Skin of body (tissue), 2 donors: ENCODE results near the gene PUS7L. TPM values are rescaled to one million over a fixed set of nuclear protein-coding genes. Genes with fewer than 3 reads are reported as not detected.
"Not testable (repeated sequence)": the region's sequence is repeated elsewhere in the genome, so short reads cannot be mapped to it uniquely, and the experiment has no call there.

Experiments
- DNase-seq: peaks from one replicate; lab custom pipeline; 2025; lab: John Stamatoyannopoulos, UW
- total RNA-seq: library from RNA; depleted of rRNA; stranded (reverse); fragments of >200 nt; gene quantifications from one replicate; pipeline ENCODE4 v1.2.3, GENCODE V29; 2014

The PUS7L gene
- total RNA-seq, 1 donor from 2014 or later = 13.3 TPM

DNA sequence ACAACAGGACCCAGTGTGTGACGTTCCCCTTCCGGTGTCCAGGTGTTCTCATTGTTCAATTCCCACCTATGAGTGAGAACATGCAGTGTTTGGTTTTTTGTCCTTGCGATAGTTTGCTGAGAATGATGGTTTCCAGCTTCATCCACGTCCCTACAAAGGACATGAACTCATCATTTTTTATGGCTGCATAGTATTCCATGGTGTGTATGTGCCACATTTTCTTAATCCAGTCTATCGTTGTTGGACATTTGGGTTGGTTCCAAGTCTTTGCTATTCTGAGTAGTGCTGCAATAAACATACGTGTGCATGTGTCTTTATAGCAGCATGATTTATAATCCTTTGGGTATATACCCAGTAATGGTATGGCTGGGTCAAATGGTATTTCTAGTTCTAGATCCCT is 7.2 kb downstream of the PUS7L start:
- DNase-seq = not testable (repeated sequence)

DNA sequence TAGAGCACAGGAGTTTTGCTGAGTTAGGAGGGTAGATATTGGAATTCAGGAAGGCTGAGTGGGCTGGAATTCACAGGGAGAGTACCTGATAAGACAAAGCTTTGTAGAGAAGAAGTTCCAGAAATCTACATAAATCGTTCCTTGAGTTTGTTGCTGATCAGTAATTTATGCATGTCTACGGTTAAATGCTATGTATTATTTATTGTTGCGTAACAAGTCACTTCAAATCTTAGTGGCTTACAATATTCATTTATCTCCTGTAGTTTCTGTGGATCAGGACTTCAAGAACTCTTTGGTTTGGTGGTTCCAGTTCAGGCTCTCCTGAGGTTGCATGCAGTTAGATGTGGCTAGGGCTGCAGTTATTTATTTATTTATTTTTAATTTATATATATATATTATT is 7.8 kb downstream of the PUS7L start:
- no peak for DNase-seq

DNA sequence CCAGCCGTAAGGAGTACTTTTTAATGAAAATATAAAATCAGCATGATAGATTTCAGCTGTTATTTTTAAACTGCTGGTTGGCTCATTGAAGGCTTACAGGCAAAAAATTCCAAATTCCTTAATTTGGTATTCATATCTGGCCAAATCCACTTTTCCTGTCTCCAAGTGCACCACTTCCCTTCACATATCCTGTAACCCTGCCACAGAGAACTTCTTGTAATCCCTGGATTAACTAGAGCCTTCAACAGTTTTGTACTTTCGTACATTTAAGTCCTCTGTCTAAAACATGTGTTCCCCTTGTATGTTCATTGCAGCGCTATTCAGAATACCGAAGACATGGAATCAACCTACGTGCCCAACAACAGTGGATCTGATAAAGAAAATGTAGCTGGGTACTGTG is 9.6 kb downstream of the PUS7L start:
- no peak for DNase-seq

DNA sequence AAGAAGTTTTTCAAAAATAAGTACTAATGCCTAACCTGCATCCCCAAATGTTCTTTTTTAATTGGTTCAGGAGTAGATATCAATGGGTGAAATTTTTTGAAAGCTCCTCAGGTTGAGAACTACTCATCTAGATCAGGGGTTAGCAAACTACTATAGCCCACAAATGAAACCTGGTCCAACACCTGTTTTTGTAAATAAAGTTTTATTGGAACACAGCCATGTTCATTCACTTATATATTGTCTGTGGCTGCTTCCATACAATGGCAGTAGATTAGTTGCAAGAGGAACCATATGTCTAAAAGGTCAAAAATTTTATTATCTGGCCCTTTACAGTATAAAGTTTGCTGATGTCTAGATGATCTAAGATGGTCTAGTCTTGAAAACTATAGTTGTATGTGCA is 13.8 kb downstream of the PUS7L start:
- no peak for DNase-seq

DNA sequence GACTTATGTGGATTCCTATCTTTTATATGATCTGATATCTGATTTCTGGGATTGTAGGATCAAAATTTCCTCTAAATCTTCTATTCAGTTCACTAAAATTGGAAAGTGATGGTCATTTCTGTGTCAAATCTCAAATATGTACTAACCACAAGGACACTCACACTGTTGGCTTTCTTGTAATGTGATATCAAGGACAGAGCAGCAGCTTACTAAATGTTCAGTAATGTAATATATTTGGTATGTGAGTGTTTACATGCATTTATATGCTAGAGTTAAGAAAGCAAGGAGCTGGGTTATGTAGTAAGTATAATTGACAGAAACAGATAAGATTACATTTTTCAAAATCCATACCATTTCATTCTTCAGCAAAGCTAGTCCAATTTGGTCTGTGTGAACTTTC is 16.5 kb downstream of the PUS7L start:
- no peak for DNase-seq

DNA sequence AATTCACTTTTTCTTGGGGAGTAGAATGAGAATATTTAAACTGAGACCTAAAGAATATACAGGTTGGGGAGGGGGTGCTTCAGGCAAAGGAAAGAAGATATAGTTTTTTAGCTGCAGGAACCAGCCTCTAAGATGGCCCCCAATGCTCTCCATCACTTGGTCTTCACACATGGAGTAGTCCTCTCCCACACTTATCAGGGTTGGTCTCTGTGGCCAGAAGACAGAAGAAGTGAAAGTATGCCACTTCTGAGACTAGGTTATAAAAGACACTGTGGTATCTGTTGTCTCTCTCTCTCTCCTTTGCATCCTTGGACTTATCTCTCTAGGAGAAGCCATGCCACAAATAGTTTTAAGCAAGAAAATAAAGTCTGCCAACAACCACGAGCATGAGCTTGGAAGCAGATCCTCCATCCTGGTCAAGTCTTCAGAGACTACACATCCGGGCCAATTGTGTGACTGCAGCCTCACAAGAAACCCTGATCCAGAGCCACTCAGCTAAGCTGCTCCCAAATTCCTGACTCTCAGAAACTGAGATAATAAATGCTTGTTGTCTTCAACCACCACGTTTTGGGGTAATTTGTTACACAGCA is 18.0 kb downstream of the PUS7L start:
- no peak for DNase-seq

DNA sequence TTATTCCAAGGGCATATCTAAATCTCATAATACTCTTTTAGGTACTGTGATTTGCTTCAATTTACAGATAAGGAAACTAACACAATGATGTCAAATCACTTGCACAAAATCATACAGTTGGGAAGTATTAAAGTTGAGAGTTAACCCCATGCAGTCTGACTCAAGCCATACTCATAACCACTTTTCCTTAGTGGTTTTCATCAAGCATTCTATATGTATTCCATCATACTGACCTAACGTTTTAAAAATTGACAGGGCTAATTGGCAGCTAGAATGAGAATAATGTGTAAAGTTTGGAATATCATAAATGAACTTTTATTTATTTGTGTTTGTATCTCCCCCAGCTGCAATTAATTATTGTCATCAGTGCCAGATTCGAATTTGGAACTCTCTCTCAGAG is 20.9 kb downstream of the PUS7L start:
- DNase-seq = no peak

DNA sequence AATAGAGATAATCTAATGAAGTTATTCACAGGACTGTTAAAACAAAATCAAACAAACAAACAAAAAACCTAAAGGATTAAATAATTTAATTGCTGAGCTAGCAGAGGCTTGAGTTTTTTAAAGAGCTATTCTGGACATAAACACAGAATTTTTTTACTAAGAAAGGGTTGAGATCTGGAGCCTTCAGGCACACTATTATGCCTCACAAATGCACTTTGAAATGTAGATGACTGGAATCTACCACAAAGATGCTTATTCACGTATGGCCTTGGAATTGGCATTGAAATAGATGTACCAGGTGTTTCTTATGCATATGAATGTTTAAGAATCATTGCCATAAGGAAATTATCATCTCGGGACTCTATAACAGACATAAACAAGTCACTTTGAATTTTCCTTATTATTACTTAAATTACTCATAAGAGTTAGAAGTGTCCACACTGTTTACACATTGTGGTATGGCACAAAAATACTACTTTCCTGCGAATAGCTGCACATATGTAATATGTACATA is 21.6 kb downstream of the PUS7L start:
- no peak for DNase-seq

DNA sequence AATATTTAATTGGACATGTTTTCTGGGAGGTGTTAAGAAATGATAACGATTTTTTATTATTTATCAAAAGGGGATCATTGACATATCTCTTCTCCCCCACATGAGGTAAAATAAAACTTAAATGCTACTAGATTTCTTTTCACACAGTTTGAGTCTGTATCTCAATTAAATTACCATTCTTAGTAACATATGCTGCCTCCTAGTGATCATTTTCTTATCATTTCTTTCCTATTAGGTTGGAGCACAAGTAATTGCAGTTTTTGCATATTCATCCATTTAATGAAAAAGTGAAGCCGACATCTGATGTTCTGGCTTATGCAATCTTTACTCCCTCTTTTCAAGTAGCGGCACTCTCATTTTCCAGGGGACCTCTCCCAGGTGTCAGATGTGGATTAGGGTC is 24.9 kb downstream of the PUS7L start:
- DNase-seq = no peak

DNA sequence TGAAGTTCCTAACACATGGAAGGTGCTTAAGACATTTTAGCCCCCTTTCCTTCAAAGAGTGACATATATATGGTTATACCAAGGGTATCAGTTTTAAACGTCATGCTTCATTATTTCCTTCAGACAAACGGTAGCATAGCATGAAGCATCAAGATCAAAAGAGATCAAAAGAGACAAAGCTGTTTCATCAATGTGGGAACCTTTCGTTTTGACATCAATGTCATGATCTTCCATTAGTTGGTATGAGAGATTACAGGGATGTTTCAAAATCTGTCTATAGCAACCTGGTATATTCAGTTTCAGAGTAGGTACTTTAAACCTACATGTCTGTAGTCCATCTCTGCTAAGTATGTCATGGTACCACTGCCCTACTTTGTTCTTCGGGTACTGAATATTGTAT is 28.3 kb downstream of the PUS7L start:
- no peak for DNase-seq

DNA sequence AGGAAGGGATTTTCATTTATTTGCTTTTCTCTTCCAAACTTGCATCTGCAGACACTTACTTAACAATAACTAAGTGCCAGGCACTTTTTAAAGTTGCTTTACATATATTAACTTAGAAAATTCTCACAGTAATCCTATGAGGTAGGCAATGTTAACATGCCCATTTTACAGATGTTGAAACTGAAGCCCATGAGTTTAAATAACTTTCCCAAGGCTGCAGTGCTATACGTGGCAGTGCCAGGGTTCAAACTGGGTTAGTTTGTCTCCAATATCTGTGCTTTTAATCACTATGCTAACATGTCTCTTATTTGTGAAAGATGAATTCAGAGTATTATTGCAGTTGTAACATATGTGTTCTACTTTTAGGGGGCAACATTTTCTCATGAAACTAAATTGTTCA is 29.9 kb downstream of the PUS7L start:
- no peak for DNase-seq

DNA sequence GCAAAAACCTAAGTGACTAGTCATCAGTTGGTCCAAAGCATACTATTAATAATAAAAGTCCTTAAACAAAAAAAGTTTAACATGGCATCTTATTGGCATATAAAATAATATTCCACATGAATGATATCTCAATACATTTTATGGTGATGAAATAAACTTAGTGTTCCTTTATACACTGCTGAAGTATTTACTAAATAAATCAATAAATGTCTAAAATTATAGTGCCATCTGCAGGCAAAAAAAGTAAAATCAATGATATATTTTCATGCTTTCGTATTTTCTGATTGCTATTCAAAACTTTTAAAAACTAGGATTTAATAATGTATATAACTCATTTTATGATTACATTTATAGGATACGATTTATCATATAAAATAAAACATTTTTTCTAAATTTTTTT is 30.5 kb downstream of the PUS7L start:
- DNase-seq = no peak

DNA sequence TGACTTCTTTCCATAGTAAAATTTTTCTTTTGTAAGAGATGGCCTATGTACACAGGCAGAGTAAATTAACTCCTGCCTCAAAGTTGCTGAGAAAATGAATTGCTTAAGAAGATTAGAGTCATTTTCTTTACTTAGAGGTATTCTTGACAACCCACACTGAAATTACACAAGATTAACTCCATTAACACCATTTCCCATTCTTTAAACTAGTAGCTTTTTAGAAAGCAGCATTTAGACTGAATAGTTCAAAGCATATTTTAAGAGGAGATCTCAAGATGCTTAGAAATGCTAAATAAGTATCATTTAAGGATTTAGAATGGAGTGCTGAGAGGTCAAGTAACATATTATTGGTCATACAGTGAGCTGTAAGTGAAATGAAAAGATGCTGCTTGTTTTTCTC is 35.5 kb downstream of the PUS7L start:
- no peak for DNase-seq

DNA sequence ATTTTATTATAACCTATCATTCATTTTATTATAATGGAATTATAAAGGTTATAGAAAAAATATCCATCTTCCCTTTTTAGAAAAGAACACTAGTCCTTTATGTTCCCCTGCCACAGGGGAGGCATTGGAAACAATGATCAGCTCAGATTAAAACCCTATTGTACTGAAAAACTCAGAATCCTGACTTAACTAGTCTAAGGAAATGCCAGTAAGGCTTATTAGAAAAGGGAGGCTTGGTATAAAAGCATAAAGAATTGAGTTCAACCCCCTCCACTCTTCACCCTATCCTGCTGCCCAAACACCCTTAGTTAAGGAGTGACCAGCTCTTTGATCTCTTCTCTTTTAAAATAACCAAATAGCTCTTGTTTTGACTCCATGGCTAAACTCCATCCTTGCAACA is 36.0 kb downstream of the PUS7L start:
- no peak for DNase-seq

DNA sequence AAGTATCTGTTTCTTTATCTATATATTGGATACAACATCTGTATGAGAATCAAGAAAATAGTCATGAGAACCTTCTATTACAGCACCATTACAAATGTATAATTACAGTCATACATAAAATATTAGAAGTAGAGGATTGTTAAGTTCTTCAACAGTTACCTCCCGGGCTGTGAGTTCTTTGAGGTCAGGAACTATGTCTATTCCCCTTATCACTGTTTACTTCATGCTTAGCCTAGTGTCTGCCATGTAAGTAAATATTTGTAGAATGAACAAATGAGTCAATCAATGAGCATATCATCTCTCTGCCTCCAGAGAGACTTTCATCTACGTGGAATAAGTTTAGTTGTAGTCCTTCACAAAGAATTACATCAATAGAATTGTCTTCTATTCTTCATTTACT is 47.2 kb downstream of the PUS7L start:
- no peak for DNase-seq

DNA sequence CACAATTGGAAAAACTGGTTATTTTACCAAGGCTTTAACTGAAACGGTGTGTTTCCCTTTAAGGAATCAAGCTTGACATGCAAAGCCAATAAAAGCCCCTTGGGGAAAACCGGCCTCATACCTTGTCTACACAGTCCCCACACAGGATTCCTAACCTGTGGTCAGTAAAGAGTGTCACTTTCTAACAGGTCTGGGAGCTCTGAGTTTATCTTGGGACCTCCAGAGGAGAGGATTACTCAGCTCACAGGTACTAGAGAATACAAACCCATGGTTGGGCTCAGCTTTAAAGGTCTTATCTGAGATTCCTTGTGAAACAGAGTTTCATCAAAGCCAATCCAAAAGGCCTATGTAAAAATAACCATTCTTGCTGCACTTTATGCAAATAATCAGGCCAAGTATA is 54.8 kb downstream of the PUS7L start:
- DNase-seq = not testable (repeated sequence)

DNA sequence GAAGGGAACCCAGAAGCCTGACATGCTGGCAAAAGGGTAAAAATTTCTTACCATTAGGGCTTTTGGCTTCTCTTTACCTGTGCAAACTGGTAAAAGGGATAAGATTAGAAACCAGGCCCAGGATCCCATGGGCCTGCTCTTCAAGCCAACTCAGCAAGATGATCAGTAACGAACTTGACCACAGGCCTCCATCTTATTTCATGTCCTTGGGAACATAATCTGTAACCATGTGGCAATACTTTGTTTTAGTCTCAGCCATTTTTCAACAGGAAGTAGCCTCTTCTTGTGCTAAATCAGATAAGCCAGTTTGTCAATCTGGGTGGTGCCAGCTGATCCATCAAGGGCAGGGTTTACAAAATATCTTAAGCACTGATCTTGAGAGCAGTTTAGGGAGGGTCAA is 57.4 kb downstream of the PUS7L start:
- not testable (repeated sequence) for DNase-seq

DNA sequence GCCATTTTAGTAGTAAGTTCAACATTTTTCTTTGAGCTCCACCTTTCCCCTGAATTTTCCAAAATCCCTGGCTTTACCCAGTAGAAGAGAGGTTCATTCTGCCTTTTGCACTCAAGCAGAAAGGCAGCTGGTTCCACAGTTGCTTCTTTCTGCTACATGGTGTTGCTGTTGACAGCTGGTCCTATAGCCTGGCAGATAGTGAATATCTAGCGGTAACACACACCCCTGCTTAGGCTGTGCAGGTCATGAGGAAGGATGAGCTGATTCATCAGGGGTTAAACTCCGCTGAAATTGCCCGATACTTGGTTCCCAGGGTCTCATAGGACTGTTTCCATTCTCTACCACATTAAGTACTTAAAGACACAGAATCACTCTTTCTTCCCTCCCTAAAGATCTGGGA is 62.4 kb downstream of the PUS7L start:
- no peak for DNase-seq

DNA sequence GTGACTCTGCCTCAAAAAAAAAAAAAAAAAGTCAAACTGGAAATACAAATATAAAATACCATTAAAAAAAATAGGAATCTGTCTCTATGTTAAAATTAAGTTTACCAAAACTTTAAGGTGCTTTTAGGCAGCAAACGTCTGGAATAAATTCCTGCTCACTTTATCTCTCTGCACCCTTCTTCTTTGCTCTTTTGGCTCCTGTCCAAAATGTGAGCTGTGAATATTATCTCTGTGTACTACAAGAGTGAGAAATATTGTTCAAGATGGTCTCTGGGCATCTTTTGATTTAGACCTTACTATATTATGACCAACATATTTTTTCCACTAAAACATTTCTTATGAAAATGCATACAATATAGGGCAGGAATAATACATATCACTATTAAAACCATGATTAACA is 63.7 kb downstream of the PUS7L start:
- DNase-seq = no peak

DNA sequence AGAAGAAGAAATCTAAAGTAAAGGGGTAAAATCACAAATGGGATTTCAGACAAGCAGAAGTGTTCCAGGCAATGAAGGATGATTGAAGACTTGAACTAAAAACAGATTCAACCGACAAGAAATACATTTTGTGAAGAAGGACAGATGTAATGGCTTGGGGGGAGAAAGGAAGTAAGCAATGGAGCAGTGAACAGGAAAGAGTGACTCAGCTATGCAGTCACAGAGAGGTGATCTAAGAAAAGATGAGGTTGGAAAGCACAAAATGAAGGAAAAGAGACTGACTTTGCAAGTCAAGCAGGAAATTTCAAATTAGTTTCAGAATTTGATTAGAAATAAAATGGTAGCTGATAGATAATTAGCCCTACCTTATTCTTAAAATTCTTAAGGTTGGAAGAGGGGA is 66.5 kb downstream of the PUS7L start:
- DNase-seq = no peak

DNA sequence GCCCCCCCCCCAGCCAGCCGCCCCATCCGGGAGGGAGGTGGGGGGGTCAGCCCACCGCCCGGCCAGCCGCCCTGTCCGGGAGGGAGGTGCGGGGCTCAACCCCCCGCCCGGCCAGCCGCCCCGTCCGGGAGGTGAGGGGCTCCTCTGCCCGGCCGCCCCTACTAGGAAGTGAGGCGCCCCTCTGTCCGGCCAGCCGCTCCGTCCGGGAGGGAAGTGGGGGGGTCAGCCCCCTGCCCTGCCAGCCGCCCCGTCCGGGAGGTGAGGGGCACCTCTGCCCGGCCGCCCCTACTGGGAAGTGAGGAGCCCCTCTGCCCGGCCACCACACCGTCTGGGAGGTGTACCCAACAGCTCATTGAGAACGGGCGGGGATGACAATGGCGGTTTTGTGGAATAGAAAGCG is 73.1 kb downstream of the PUS7L start:
- not testable (repeated sequence) for DNase-seq

DNA sequence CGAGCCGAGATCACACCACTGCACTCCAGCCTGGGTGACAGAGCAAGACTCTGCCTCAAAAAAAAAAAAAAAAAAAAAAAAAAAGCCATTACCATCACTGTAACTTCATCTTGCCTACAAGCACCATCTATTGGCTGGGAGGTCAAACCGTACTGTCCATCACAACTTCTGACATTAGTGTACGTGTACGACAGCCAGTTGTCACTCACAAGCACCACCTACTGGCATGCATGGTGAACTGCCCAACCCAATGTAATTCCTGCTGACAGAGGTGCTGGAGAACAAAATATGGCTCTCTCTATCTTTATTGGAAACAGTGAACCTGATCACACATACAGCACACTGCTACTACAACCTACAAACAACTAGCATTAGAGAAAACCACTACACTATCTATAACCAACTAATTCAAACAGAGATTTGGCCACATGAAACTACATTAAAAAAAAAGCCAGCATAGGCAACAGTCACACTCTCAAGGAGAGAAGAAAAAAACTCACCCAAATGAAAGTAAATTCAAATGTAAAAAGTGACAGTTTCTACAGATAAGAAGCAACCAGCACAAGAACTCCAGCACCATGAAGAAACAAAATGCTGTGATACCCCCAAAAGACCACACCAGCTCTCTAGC is 82.3 kb downstream of the PUS7L start:
- DNase-seq = no peak

DNA sequence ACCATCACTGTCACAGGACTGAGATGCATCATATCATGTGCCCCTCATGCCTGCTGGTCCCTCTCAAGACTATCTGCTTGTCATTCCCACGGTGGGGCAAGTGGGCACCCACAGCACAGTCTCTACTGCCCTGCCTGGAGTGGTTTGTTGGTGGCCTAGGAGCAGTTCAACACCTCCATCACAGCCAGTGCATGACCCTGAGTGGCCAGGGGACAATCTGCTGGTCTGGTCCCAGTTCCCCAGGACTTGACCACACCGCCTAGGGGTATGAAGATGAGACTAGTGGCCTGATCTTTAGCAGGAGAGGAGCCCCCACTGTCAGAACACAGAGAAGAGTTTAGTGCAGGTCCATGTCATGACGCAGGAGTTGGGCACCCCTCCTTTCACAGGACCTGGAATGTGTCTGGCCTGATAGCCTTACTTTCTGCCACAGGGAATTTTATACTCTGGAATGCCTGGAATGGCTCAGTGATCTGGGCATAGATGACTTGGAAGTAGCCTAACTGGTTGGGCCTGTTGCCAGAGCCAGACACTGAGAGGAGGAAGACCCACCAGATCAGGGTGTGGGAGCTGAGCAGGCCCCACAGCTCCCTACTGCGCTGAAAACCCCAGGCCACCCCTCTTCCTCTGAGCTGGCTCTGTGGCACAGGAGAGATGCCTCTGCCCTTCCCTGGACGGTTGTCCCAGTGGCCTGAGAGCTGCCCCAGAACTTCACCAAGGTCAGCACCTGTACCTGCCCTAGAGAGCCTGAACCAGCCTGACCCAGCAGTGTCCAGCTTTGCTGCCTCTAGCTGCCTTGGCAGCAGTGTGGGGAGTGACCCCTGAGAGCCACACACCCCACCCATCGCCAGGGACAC is 83.3 kb downstream of the PUS7L start:
- no peak for DNase-seq
